ENCODE measurements around the gene SORCS2.

Gene SORCS2

DNA sequence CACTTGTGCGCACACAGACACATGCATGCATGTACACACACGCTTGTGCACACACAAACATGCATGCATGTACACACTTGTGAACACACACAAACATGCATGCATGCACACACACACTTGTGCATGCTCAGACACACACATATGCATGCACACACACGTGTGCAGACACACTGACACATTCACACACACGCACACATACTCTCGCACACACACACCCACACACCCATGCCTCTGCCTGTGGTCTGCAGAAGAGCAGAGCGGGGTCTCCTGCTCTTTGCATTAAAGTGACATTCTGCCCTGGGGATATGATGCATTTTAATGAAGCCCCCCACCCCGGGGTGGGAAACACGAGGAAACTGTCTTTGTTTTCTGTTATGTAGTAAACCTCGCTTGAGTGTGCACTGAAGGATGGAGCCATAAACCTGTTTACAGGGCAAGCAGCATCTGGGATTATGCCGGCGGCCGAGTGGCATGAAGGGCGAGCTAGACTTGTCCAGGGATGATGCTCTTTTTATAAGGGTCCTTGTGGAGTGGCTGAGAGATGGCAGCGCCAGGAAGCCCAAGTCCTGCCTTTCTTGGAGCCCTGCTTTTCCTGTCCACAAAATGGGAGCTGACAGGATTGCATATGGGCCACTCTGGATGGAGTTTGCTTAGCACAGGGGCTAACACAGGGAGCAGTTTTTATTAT lies 224.6 kb downstream of the SORCS2 start:
- no peak for TF ChIP-seq CTCF (IDR thresholded peaks at IDR 0.05; ENCODE audit: extremely low read depth, insufficient read depth, missing control alignments)
- no peak for DNase-seq (ENCODE audit: low spot score)
- in situ Hi-C loops (cut with MboI; ENCODE audit: low pct_unique_long_range_greater_than_20kb, low sequenced_read_pairs, unreplicated experiment) = no loop called here

DNA sequence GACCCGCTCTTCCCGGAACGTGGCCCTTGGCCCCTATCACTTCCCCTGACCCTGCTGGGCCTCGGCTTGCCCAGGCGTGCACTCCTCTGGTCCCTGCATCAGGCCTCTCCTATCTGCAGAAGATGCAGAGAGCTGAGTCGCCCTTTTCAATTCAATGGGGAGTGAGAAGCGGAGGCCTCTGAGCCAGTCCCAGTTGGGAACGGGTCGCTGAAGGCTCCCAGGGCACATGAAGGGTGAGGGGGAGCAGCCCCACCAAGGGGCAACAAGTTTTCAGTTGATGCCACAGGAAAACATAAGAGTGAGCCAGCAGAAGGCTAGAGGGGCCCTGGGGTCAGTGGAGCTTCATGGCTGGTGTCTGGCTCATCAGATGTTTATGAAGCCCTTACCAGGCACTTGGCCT lies 225.3 kb downstream of the SORCS2 start:
- in situ Hi-C loops (cut with MboI; ENCODE audit: low pct_unique_long_range_greater_than_20kb, low sequenced_read_pairs, unreplicated experiment) = no loop called here
- no peak for DNase-seq (ENCODE audit: low spot score)
- no peak for TF ChIP-seq CTCF (IDR thresholded peaks at IDR 0.05; ENCODE audit: extremely low read depth, insufficient read depth, missing control alignments)

- DNase-seq (ENCODE audit: low spot score) = no peak
- in situ Hi-C loops (cut with MboI; ENCODE audit: low pct_unique_long_range_greater_than_20kb, low sequenced_read_pairs, unreplicated experiment) = no loop called here
- TF ChIP-seq CTCF (IDR thresholded peaks at IDR 0.05; ENCODE audit: extremely low read depth, insufficient read depth, missing control alignments) = no peak
These were observed 226.0 kb downstream of the SORCS2 start for GRCh38 chr4:7418131-7418943.

GRCh38 chr4:7419961-7420660 lies 227.8 kb downstream of the SORCS2 start:
- in situ Hi-C loops (cut with MboI; ENCODE audit: low pct_unique_long_range_greater_than_20kb, low sequenced_read_pairs, unreplicated experiment) = no loop called here
- no peak for TF ChIP-seq CTCF (IDR thresholded peaks at IDR 0.05; ENCODE audit: extremely low read depth, insufficient read depth, missing control alignments)
- no peak for DNase-seq (ENCODE audit: low spot score)

GRCh38 chr4:7420661-7421040 lies 228.3 kb downstream of the SORCS2 start:
- TF ChIP-seq CTCF (IDR thresholded peaks at IDR 0.05; ENCODE audit: extremely low read depth, insufficient read depth, missing control alignments) = no peak
- in situ Hi-C loops (cut with MboI; ENCODE audit: low pct_unique_long_range_greater_than_20kb, low sequenced_read_pairs, unreplicated experiment) = no loop called here
- DNase-seq (ENCODE audit: low spot score) = no peak

GRCh38 chr4:7421356-7422150 lies 229.2 kb downstream of the SORCS2 start:
- no peak for TF ChIP-seq CTCF (IDR thresholded peaks at IDR 0.05; ENCODE audit: extremely low read depth, insufficient read depth, missing control alignments)
- in situ Hi-C loops (cut with MboI; ENCODE audit: low pct_unique_long_range_greater_than_20kb, low sequenced_read_pairs, unreplicated experiment) = no loop called here

More at GRCh38 chr4:7421356-7422150, 229.2 kb downstream of the SORCS2 start:
- DNase-seq (ENCODE audit: low spot score) = no peak
